CD4-positive, alpha-beta T cell treated with Interleukin-15 for 1 hour (primary cell): ENCODE measurements around the gene ATXN1.
A peak's percentile ranks its signal among the peaks of the same experiment; 100 is the strongest.

Experiments used
- DNase-seq: peaks from one replicate; pipeline ENCODE4 v3.0.0-alpha.2; 2020

The ATXN1 gene

GRCh38 chr6:16761471-16762267 lies 409 bp upstream of the ATXN1 start:
- DNase-seq: peak; percentile 89

DNA sequence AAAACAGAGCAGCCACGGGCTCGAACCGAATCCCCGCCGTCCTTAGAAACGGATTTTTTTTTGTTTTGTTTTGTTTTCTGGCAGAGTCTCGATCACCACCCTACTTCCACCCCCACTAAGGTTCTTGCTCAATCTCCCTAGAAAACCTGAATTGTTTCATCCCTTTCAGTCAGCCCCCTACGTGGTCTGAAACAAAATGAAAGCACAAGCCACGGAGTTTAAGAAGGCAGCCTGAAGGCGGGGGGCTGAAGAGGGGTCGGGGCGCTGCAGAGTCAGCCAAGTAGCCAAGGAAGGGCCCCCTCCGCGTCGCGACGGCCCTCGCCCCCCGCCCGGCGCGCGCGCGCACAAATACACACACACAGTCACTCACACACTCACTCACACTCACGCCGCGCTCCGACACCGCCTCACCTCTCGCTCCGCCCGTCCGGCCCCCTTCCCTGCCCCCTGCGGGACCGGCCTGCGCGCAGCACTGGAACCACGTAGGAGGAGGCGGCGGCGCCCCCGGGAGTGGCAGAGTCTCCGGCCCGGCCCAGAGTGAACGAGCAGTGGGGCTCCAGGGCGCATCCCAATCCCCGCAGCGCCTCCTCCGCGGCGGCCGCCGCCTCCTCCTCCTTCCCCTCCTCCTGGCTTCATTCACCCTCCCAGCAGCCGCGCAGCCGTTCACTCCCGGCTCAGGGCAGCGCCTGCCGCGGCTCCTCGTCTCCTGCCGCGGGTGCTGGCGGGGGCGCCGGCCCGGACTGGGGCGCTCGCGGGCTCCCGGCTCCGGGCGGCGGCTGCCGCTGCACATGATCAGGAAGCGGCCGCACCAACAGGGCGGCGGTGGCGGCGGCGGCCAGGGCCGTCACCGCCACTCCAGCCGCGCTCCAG lies 1.4 kb downstream of the ATXN1 start:
- DNase-seq: peak; percentile 81

DNA sequence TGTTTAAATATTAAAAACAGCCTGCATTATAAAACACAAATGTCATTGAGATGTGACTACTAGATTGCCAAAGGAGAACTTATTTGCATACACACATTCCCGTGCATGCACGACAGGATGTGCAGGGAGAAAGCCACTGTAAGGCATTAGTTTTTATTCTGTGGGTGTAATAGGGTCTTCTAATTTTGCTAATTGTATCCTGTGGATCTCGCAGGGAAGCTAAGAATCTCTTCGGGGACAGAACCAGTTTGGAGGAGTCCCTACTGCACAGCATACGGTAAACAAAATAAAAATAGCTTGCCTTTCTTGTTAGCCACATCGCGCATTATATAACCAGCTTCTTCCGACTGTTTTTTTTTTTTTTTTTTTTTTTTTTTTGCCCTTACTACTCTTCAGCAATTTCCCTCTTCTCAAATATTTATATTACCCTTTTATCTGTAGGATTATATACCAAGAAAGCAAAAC lies 2.0 kb downstream of the ATXN1 start:
- DNase-seq: no peak

GRCh38 chr6:16758163-16758975 lies 2.9 kb downstream of the ATXN1 start:
- peak; percentile 24 for DNase-seq

DNA sequence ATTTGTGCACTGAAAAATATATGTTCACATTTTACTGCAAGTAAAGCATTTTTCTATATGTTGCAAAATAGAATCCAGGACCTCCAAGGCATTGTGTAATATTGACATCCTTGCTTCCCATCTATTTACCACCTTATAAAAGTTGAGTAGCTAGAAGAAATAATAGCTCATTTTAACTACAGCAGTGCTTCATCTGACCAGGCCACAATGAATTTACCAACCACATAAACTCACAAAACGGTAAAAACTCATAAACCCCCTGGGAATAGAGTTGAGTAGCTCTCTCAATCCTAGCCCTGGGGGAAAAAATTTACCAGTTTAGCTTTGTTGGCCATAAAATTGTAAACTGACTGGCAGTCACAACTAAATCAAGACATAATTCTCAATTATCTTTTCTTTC lies 3.9 kb downstream of the ATXN1 start:
- no peak for DNase-seq

- DNase-seq: no peak
Observed at GRCh38 chr6:16756660-16757255, 4.5 kb downstream of the ATXN1 start.

DNA sequence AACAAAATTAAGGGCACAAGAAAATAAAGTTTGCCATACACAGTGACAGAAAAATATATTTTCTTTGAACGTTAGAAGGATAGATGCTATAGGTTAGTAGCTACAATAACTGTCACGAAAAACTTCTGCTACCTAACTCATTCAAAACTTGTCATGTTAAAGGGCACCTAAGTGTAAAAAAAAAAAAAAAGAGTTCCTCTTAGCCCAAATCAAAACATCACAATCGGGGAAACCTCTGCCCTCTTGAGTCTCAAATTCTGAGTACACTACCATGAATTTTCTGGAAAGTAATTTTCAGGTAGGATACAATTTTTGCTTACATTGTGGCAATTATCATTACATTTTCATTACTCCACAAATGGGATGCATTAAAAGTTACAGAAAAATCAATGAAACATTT lies 5.7 kb downstream of the ATXN1 start:
- DNase-seq: no peak

DNA sequence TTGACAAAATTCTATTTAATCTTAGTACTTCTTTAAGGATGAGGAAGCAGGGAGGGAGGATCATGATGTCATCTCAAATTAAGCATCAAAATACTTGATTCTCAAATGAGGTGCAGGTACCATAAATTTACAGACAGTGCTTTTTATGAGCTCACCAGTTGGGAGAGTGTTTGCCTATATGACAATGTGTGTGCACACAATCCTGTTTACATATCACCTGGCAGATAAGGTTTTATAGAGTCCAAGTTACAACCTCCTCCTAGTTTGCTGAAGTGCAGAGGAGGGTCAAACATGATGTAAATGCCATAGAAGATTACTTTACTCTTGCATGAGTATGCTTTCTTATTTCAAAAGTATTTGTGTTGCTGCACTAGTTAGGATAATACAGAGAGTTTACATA lies 6.4 kb downstream of the ATXN1 start:
- DNase-seq: no peak

- no peak for DNase-seq
Observed at GRCh38 chr6:16754274-16754673, 7.0 kb downstream of the ATXN1 start.

DNA sequence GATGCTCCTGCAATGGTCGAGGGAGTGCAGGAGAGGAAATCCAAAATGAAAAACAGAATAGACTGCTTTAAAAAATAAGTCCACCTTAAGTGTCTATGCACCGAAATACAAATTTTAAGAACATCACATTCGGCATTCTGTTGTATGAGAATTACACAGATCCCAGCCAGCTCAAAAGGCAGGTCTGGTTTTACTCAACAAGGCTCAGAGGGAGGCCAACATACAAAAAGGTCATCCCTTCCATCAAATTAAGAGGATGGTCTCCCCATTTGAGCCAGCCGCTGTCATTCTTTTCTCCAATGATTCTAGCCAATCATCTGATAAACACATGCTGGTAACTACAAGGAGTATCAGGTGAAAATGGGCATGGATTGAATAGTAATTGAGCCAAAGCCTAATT lies 7.9 kb downstream of the ATXN1 start:
- no peak for DNase-seq

DNA sequence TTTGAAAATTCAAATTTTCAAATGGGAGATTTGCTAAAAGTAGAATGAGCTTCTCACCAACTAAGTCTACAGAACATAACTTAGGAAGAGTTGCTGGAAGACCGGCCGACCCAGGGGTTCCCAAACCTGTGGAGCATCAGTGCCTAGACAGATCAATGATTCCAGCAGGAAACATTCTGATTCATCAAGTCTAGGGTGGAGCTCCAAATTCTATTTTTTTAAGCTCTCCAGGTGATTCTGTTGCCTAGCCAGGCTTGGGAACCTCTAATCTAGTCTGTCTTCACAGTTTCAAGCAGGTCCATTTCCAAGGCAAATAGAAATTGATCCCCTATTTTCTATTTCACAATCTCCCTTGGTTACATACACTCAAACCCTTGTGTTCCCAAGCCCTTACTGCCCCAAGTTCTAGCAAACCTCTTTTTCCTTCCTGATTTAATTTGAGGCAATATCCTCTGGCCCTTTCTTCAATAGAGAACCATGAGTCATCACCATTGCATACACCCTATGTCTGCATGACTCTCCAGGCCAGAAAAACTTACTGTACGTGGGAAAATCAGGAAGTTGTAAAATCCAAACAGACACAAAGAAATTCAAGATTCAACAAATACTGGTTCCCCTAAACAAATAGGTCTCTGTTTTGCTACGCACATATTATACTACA lies 8.9 kb downstream of the ATXN1 start:
- DNase-seq: peak; percentile 28

DNA sequence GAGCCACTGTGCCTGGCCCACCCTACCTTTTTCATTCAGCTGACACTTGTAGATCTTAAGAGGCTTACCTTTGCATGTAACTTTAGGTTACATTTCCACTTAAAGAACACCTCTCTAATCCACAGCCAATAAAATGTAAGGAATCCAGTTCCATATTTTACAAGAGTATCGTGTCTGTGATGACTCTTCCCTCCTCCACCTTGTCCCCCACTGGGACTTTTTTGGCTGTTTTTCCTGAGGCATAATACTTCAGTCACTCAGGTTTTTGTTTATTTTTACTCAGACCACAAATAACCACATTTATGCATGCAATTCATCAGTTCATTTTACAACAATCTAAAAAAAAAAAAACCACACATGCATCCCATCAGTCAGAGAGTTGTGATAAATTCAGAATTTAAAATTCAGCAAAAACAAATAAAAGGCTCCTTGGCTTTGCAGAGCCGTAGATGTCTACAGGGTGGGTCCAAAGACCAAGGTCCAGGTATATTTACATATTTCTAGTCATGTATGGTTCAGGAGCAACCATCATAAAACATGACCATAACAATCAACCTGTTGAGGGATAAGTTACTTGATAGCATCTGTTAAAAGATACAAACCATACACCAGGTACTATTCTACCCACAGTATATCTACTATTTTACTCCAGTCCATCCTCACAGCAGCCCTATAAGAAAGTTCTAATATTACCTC lies 9.9 kb downstream of the ATXN1 start:
- DNase-seq: no peak

- DNase-seq: no peak
Observed at GRCh38 chr6:16750566-16750965, 10.7 kb downstream of the ATXN1 start.

DNA sequence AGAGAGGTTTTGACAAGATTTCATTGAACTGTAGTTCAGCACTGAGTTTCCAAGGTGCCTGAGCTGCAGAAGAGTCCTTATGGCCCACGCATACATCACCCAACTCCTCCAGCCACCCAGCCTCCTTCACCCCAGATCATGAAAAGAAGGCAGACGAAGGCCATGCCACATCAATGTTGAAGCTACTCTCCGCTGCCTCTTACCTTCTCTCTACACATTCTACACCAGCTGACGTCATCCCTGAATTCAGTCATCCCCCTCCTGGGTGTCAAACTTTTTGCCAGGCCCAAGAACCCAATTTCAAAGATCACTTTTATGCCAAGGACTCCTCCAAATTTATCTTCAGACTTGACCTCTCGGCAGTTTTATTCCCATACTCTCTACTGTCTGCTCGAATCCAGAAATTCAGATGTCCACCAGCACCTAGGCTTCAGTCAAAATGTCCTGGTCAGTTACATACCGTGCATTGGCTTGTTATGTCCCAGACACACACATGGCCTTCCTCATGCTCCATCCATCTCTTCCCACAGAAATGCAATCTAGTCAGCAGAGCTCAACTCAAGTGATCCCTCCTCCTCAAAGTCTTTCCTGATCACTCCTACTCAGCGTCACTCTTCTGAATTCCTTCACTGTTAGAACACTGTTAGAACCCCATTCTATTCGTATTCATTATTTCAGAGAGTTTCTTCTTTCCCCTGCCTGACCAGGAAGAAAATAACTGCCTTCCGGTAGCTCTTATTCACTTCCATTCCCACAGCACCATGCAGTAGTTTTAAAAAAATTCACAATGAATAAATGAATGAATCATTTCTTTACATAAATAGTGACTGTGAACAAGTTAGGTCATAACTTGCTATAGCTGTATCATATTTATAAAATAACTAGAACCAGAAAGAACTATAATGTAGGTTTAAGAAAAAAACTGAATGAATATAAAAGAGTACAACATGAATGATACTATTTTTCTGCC lies 11.5 kb downstream of the ATXN1 start:
- no peak for DNase-seq

DNA sequence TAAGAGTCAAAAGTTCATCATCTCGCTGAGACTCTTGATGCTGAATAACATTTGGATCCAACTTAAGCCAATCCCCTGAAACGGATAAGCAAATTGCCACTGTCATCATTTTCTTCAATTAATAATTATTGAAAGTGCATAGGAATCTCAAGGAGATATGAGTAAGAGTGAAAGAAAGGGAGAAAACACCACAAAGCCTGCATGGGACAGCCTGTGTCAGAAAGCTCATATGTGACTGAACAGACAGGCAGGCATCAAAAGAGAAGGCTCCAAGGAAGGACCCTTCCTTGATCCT lies 13.3 kb downstream of the ATXN1 start:
- DNase-seq: no peak

DNA sequence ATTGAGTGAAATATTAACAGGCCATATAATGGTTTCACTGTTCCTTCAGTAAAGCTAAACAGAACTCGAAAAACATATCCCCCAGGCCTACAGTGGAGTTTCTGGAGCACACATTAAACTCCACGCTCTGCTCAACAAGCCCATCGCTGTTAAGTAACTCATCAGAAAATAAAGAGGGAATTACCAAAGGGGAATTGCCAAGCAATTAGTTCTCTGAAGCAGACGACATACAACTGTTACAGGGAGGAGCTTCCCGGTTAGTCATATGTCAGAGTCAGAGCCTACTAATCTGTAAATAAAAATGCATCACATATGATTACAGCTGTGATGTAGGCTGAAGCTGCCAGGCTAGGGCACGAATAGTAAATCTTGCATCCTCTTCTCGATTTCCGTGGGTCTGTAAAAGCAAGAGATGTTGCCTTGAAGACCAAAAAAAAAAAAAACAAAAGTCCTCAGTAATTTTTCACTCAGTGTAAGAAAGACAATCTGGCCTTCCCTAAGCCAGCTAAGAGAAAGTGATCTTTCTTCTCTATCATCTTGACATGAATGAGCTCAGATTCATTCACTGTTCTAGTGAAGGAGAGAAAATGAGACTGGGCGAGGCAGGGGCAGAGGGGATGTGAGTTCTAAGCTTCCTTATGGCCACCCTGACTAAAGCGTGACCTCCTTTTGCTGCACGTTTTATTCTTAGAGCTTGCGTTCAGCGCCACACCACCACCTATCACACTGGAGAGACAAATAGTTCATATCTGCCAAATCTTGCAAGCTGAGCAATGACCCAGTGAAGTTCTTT lies 13.8 kb downstream of the ATXN1 start:
- DNase-seq: no peak

GRCh38 chr6:16746812-16747211 lies 14.4 kb downstream of the ATXN1 start:
- no peak for DNase-seq

- no peak for DNase-seq
Observed at GRCh38 chr6:16746401-16746800, 14.9 kb downstream of the ATXN1 start.

- DNase-seq: no peak
Observed at GRCh38 chr6:16743664-16744210, 17.5 kb downstream of the ATXN1 start.
